Measurements from ENCODE around the gene TMEM18.
A peak's percentile ranks its signal among the peaks of the same experiment; 100 is the strongest.
"Not testable (repeated sequence)": the region's sequence is repeated elsewhere in the genome, so short reads cannot be mapped to it uniquely, and the experiment has no call there.

TMEM18 gene

GRCh38 chr2:693606-694005 lies 16.4 kb upstream of the TMEM18 start:
- no peak for DNase-seq (ENCODE audit: low read depth in 2 of 2)

DNA sequence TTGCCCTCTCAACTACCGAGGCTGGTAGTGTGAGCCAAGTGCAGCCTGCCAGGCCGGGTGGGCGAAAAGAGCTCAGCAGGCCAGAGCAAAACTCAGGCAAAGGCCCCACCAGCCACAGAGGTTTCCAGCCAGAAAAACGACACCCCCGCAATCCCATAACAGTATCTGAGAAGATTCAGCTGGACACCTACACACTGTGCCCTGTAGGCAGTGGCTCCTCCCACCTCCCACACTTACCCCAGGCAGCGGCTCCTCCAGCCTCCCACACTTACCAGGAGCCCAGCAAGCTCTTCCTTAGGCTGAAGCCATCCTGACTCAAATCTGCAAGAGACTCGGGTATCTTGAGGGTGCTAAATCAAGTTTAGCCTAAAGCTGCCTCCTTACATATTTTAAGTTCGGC lies 15.6 kb upstream of the TMEM18 start:
- DNase-seq (ENCODE audit: low read depth in 2 of 2): no peak

DNA sequence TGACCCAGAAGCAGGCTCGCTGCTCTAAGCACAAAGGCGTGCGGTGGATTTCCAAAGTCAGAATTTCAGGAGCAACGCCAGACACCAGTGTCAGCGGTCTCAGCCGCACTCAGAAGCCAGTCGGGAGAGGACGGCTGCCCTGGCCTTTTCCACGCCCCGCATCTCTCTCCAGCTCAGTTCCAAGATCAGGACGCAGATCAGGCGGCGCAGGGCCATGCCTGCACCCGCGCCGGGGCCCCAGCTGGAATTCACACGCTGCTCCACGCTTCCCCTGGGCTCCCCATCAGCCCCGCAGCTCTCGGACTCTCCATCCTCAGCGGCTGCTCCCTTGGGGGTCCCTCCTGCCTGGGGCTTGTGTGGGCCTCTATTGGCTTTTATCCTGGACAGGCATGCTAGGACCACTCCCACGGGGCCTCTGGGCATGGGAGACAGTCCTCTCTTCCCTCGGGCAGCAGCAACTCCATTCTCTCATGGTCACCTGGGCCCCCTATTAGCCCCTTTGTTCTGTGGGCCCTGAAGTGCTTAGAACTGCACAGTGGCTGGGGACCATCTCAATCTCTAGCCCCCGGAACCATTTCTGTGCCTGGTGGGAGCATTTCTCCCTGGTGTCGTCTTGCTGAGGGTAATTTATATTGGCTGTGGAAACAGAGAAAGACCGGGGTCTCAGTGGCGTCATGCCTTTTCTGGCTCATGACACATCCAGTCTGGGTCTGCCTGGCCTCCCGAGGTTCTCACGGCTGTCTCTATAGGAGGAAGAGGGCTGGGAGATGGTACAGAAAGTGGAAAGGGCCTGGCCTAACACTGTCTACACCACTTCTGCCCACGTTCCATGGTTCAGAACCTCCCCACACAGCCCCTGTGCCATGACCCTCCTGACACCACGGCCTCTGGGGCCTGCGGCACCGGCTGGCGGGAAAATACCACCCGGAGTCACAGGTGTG lies 14.9 kb upstream of the TMEM18 start:
- no peak for DNase-seq (ENCODE audit: low read depth in 2 of 2)

GRCh38 chr2:690799-691198 lies 13.6 kb upstream of the TMEM18 start:
- DNase-seq (ENCODE audit: low read depth in 2 of 2): no peak

GRCh38 chr2:689877-690510 lies 12.8 kb upstream of the TMEM18 start:
- no peak for DNase-seq (ENCODE audit: low read depth in 2 of 2)

DNA sequence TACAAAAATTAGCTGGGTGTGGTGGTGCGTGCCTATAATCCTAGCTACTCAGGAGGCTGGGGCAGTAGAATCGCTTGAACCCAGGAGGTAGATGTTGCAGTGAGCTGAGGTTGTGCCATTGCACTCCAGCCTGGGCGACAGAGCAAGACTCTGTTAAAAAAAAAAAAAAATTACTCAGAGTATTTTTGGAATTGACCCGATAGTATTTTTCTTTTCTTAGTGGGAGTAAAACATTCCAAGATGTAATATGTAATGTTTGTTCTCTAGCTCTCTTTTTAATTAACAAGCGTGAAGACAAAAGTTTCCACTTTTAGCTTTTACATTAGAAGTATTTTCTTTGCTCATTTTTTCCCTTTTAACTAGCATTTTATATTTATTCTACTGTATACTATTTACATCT lies 12.0 kb upstream of the TMEM18 start:
- no peak for DNase-seq (ENCODE audit: low read depth in 2 of 2)

- no peak for DNase-seq (ENCODE audit: low read depth in 2 of 2)
Observed at GRCh38 chr2:688504-689076, 11.4 kb upstream of the TMEM18 start.

- DNase-seq (ENCODE audit: low read depth in 2 of 2): no peak
Observed at GRCh38 chr2:685421-685820, 8.2 kb upstream of the TMEM18 start.

DNA sequence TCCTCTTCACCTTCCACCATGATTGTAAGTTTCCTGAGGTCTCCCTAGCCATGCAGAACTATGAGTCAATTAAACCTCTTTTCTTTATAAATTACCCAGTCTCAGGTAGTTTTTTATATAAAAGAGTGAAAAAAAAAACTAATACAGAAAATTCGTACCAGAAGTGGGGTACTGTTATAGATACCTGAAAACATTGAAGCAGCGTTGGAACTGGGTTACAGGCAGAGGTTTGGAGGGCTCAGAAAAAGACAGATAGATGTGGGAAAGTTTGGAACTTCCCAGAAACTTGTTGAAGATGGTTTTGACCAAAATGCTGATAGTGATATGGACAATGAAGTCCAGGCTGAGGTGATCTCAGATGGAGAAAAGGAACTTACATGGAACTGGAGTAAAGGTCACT lies 7.7 kb upstream of the TMEM18 start:
- DNase-seq (ENCODE audit: low read depth in 2 of 2): not testable (repeated sequence)

DNA sequence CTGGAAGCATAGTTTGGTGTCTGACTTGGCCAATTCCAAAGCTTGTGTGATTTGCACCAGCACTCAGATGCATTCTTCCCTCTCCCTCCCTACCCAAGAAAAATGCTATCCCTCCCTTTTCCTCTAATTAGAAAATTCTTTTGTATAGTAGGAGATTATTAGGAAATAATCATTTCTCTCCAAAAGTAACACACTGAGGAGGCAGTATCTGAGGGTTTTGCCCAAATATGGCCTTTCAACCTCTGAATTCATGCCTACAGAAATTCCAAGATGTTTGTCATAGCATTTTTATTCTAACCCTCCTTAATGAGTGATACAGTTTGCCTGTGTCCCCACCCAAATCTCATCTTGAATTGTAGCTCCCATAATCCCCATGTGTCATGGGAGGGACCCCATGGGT lies 5.0 kb upstream of the TMEM18 start:
- no peak for DNase-seq (ENCODE audit: low read depth in 2 of 2)

- no peak for DNase-seq (ENCODE audit: low read depth in 2 of 2)
Observed at GRCh38 chr2:681312-681711, 4.1 kb upstream of the TMEM18 start.

- DNase-seq (ENCODE audit: low read depth in 2 of 2): no peak
Observed at GRCh38 chr2:680496-680895, 3.3 kb upstream of the TMEM18 start.

- DNase-seq (ENCODE audit: low read depth in 2 of 2): no peak
Observed at GRCh38 chr2:678964-679363, 1.8 kb upstream of the TMEM18 start.

- no peak for DNase-seq (ENCODE audit: low read depth in 2 of 2)
Observed at GRCh38 chr2:677959-678550, 849 bp upstream of the TMEM18 start.

- DNase-seq (ENCODE audit: low read depth in 2 of 2): peak; percentile 95 to 97
Observed at GRCh38 chr2:676647-677055, 555 bp downstream of the TMEM18 start.

DNA sequence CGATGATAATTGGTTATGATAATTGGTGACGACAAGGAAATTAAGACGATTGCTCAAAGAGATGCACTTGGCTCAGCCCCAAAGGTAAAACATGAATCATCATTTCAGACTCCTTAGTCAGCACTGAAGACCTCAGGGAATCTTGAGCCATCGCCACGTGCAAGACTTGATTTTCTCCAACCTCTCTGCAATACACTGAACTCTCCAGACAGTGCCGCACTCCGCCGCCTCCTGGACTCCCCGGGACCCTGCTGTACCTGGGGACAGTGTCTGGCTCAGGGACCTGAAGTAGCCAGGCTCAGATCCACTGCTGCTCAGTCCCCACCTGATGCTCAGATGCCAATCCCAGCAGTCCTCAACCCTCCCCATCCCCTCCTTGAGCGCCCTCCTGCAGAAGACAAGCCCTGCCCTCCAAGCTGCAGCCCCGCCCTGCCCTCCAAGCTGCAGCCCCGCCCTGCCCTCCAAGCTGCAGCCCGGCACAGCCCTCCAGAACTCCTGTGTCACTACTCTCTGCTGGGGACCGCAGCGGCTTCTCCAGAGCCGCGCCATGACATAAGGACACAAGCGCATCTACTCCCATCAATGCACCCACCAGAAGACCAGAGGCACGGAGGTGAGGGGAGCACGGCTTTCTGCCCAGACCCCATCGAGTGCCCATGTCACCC lies 1.1 kb downstream of the TMEM18 start:
- DNase-seq (ENCODE audit: low read depth in 2 of 2): peak; percentile 80

DNA sequence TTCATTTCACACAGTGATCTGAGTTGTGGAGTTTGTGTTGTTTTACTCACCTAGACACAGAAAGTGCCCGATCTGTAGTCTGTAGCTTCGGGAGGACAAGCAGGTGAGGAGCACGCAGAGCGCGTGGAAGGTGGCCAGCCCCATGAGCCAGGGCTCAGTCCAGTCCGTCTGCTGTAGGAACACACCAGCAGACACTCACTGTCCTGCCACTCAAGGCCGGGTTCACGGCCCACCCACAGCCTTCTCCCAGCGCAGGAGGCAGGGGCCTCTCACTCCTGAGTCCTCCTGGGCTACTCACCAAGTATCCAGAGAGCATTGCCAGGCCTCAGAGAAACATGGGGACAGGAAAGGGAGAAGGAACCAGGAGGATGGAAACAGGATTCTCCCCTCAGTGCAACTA lies 1.7 kb downstream of the TMEM18 start:
- no peak for DNase-seq (ENCODE audit: low read depth in 2 of 2)

DNA sequence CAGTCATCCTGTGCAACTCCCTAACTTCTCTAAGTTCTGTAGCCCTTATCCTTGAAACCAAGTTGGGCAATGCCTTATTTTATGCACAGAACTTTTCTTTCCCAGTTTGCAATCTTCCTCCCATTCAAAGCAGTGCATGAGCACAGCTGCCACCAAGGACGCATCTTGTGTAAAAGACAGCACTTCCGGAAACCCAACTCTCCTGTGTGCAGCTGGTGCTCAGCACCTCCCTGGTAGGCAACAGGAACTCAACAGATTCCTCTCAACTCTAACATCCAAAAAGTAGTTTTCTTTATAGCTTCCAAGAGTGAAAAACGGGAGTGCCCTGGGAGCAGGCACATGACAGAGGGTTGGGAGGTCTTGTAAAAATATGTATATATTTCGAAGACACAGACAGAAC lies 2.2 kb downstream of the TMEM18 start:
- no peak for DNase-seq (ENCODE audit: low read depth in 2 of 2)

GRCh38 chr2:674321-674985 lies 2.8 kb downstream of the TMEM18 start:
- no peak for DNase-seq (ENCODE audit: low read depth in 2 of 2)

- DNase-seq (ENCODE audit: low read depth in 2 of 2): no peak
Observed at GRCh38 chr2:673615-674320, 3.4 kb downstream of the TMEM18 start.

GRCh38 chr2:673016-673415 lies 4.2 kb downstream of the TMEM18 start:
- no peak for DNase-seq (ENCODE audit: low read depth in 2 of 2)
